Thyroid gland (tissue), 4 donors: ENCODE data around the gene SLC6A9. TPM values are rescaled to one million over a fixed set of nuclear protein-coding genes. Genes with fewer than 3 reads are reported as not detected.

Experiments
- DNase-seq, 2 donors: peaks; one replicate each; pipeline ENCODE4 v3.0.0-alpha.2; 2019
- H3K27ac ChIP-seq, 3 donors: fragments of 200-600 bp; sonication (generic); 1 replicate in 2 of 3; 2 replicates in 1 of 3; pipeline ENCODE4 v1.5.1; 2016 to 2019; ENCODE audit warnings: mild to moderate bottlenecking in 1 of 3, moderate library complexity in 1 of 3
- H3K27me3 ChIP-seq: fragments of 200-600 bp; sonication (generic); one replicate; pipeline ENCODE4 v1.5.1; 2019
- H3K36me3 ChIP-seq, 2 donors: fragments of 200-600 bp; sonication (generic); one replicate each; pipeline ENCODE4 v1.5.1; 2016 to 2019
- H3K4me1 ChIP-seq, 2 donors: fragments of 200-600 bp; sonication (generic); one replicate each; pipeline ENCODE4 v1.5.1; 2017 to 2019
- H3K4me3 ChIP-seq, 3 donors: fragments of 200-600 bp; sonication (generic); replicated peaks in 1 of 3; 1 replicate in 2 of 3; 2 replicates in 1 of 3; pipeline ENCODE4 v1.5.1; 2016; ENCODE audit warnings: mild to moderate bottlenecking in 1 of 3
- H3K9me3 ChIP-seq: fragments of 200-600 bp; sonication (generic); one replicate; pipeline ENCODE4 v1.5.1; 2017
- CTCF ChIP-seq, 6 experiments: fragments of 200-600 bp in 3 of 6; fragments of 450-650 bp in 3 of 6; sonication (generic) in 3 of 6; IDR thresholded peaks; one replicate each; pipeline ENCODE4 v1.5.1; 2016 to 2019; ENCODE audit warnings: antibody characterized with exemption in 6 of 6, mild to moderate bottlenecking in 2 of 6, inconsistent platforms in 1 of 6, moderate library complexity in 1 of 6
- POLR2A ChIP-seq, 2 donors: fragments of 450-650 bp; IDR thresholded peaks; one replicate each; pipeline ENCODE4 v1.6.1; 2017; ENCODE audit warnings: antibody characterized with exemption in 2 of 2, mild to moderate bottlenecking in 2 of 2, moderate library complexity in 1 of 2
- WGBS, 2 donors: methylation state at CpG; one replicate each; pipeline ENCODE4 v1.1.5; 2017; 5-methylcytosine and 5-hydroxymethylcytosine counted together
- intact Hi-C: fragments of 100-400 bp; cut with DNase I; formaldehyde crosslinking; loops from one replicate; pipeline ENCODE4 v1.15.1; 2023
- total RNA-seq, 4 donors: library from RNA; depleted of rRNA; stranded (reverse); fragments of >200 nt; gene quantifications; one replicate each; pipeline ENCODE4 v1.2.3, GENCODE V29; 2016

SLC6A9 gene
- total RNA-seq, 4 donors from 2014 or later: 7.2 to 11.3 (median 7.6) TPM

GRCh38 chr1:44043176-44044070 lies 12.2 kb upstream of the SLC6A9 start:
- DNase-seq: no peak
- Histone ChIP-seq H3K4me1 (no peaks in the 10 kb centered on the region), H3K27ac (no peak overlapping the region), H3K9me3 (no peaks in the 10 kb centered on the region), H3K36me3 (no peaks in the 10 kb centered on the region), H3K27me3 (no peaks in the 10 kb centered on the region), H3K4me3 (no peak overlapping the region)
- 80 to 88% methylated on average over 13 of the region's 16 CpGs for WGBS, 2 donors
- intact Hi-C loops: loop anchor here (10.0 kb wide), 1 partner anchor 519 kb away; no protein-coding TSS in a partner anchor
- TF ChIP-seq CTCF (IDR thresholded peaks at IDR 0.05) (no peak), POLR2A (IDR thresholded peaks at IDR 0.05) (no peak)

- H3K4me3 ChIP-seq: no peak overlapping the region
- H3K4me1 ChIP-seq: peaks cover 0 to 12% of the 10 kb centered on the region in 2 donors
- DNase-seq: no peak
- WGBS, 2 donors: 30 to 42% methylated on average over 4 of the region's 4 CpGs
- no peaks in the 10 kb centered on the region for H3K27me3 ChIP-seq
- H3K36me3 ChIP-seq: no peaks in the 10 kb centered on the region
- no peaks in the 10 kb centered on the region for H3K9me3 ChIP-seq
- intact Hi-C loops: loop anchor here (10.0 kb wide), 1 partner anchor 516 kb away; no protein-coding TSS in a partner anchor
- H3K27ac ChIP-seq: no peak overlapping the region
- no peak for TF ChIP-seq CTCF (IDR thresholded peaks at IDR 0.05)
- no peak for TF ChIP-seq POLR2A (IDR thresholded peaks at IDR 0.05)
These were observed 9.6 kb upstream of the SLC6A9 start for GRCh38 chr1:44040846-44041245.

GRCh38 chr1:44040418-44040817 lies 9.2 kb upstream of the SLC6A9 start:
- intact Hi-C loops: loop anchor here (10.0 kb wide), 1 partner anchor 516 kb away; no protein-coding TSS in a partner anchor
- no peak for DNase-seq
- Histone ChIP-seq H3K9me3 (no peaks in the 10 kb centered on the region), H3K4me1 (peaks cover 0 to 13% of the 10 kb centered on the region in 2 donors), H3K27ac (no peak overlapping the region), H3K27me3 (no peaks in the 10 kb centered on the region), H3K4me3 (no peak overlapping the region), H3K36me3 (no peaks in the 10 kb centered on the region)
- 86 to 89% methylated on average over 2 of the region's 2 CpGs for WGBS, 2 donors
- TF ChIP-seq POLR2A (IDR thresholded peaks at IDR 0.05) (no peak), CTCF (IDR thresholded peaks at IDR 0.05) (no peak)

GRCh38 chr1:44038876-44039657 lies 7.8 kb upstream of the SLC6A9 start:
- Histone ChIP-seq H3K36me3 (no peaks in the 10 kb centered on the region), H3K4me3 (no peak overlapping the region), H3K27me3 (no peaks in the 10 kb centered on the region), H3K27ac (no peak overlapping the region), H3K4me1 (peaks cover 0 to 13% of the 10 kb centered on the region in 2 donors), H3K9me3 (no peaks in the 10 kb centered on the region)
- WGBS, 2 donors: 90% methylated on average over 2 of the region's 2 CpGs
- intact Hi-C loops: loop anchor here (10.0 kb wide), 1 partner anchor 274 kb away; no protein-coding TSS in a partner anchor
- TF ChIP-seq CTCF (IDR thresholded peaks at IDR 0.05) (no peak), POLR2A (IDR thresholded peaks at IDR 0.05) (no peak)
- no peak for DNase-seq
